ENCODE measurements around the gene FGF22.

- TF ChIP-seq GATA2 (IDR thresholded peaks at IDR 0.05; ENCODE audit: low read depth, low read length) = no peak
- no peak for TF ChIP-seq GATA3 (IDR thresholded peaks at IDR 0.05; ENCODE audit: low read depth, low read length)
Observed at GRCh38 chr19:640606-641189, 1.0 kb downstream of the FGF22 start.

All from SH-SY5Y (cell line).